Panc1 (cell line): Measurements from ENCODE around the gene LYPLA2. TPM values are rescaled to one million over a fixed set of nuclear protein-coding genes. Genes with fewer than 3 reads are reported as not detected.

Experiments
- ATAC-seq: fragments of 200-7000 bp; cut with Tn5 transposase; 2 replicates; pipeline ENCODE4 v1.9.1; 2020; ENCODE audit warnings: mild to moderate bottlenecking, moderate library complexity
- BruUV-seq: library from RNA; stranded (reverse); fragments of 400-500 nt; replicated peaks from 2 replicates; lab custom pipeline; 2021; lab: Mats Ljungman, UMichigan
- CTCF ChIA-PET: fragments of 300-600 bp; sonication (Branson Sonifier 250); formaldehyde crosslinking; loops from one replicate; lab custom pipeline; 2022; ENCODE audit warnings: antibody characterized with exemption; lab: Charles Lee
- POLR2A ChIA-PET: fragments of 300-600 bp; sonication (Branson Sonifier 250); formaldehyde crosslinking; loops from one replicate; lab custom pipeline; 2022; ENCODE audit warnings: antibody characterized with exemption; lab: Charles Lee
- DNase-seq: peaks from one replicate; pipeline ENCODE4 v3.0.0-alpha.2; 2010; ENCODE audit warnings: low read depth, low spot score
- H3K27ac ChIP-seq: 2 replicates; pipeline ENCODE4 v1.5.1; 2011; ENCODE audit warnings: mild to moderate bottlenecking, low read length, inconsistent platforms
- H3K27me3 ChIP-seq: fragments of 200-500 bp; sonication (Bioruptor generic); 2 replicates; pipeline ENCODE4 v1.6.0; 2014; ENCODE audit warnings: low read length, inconsistent platforms; ENCODE audit not compliant: control insufficient read depth, insufficient read depth
- H3K36me3 ChIP-seq: fragments of 200-500 bp; sonication (Bioruptor generic); 2 replicates; pipeline ENCODE4 v1.5.1; 2014; ENCODE audit warnings: inconsistent platforms, mild to moderate bottlenecking, low read length, moderate library complexity; ENCODE audit not compliant: control insufficient read depth, insufficient read depth
- H3K4me1 ChIP-seq: 2 replicates; pipeline ENCODE4 v1.5.1; 2011; ENCODE audit warnings: inconsistent platforms, mild to moderate bottlenecking, low read length, moderate library complexity; ENCODE audit not compliant: control insufficient read depth, insufficient read depth
- H3K4me3 ChIP-seq, 2 experiments: 2 replicates each; pipeline ENCODE4 v1.5.1; 2011 to 2012; ENCODE audit warnings: low read depth in 2 of 2, low read length in 2 of 2, mild to moderate bottlenecking in 2 of 2, inconsistent platforms in 1 of 2, moderate library complexity in 1 of 2
- H3K9me3 ChIP-seq: fragments of 200-500 bp; sonication (Bioruptor generic); 2 replicates; pipeline ENCODE4 v1.5.1; 2014; ENCODE audit warnings: low read depth, mild to moderate bottlenecking, inconsistent platforms, low read length, moderate library complexity; ENCODE audit not compliant: control insufficient read depth, insufficient read depth
- POLR2AphosphoS5 ChIP-seq: IDR thresholded peaks from 2 replicates; pipeline ENCODE4 v1.6.1; 2012; ENCODE audit warnings: mild to moderate bottlenecking, low read depth, low read length, moderate library complexity
- SIN3A ChIP-seq: IDR thresholded peaks from 2 replicates; pipeline ENCODE4 v1.6.1; 2012; ENCODE audit warnings: low read depth, mild to moderate bottlenecking, low read length, moderate library complexity, borderline replicate concordance; ENCODE audit not compliant: insufficient read depth
- TCF7L2 ChIP-seq: IDR thresholded peaks from 2 replicates; pipeline ENCODE4 v1.6.1; 2011; ENCODE audit warnings: mild to moderate bottlenecking, low read depth, low read length, inconsistent platforms
- in situ Hi-C: cut with HindIII; loops from 2 replicates; pipeline ENCODE4 v1.10.0; 2016; ENCODE audit warnings: low sequenced_read_pairs, low pct_unique_long_range_greater_than_20kb
- intact Hi-C: fragments of 100-400 bp; cut with micrococcal nuclease; formaldehyde crosslinking; loops from one replicate; pipeline ENCODE4 v1.10.0; 2022; ENCODE audit not compliant: unreplicated experiment
- total RNA-seq: library from RNA; stranded (reverse); gene quantifications from one replicate; pipeline ENCODE4 v1.2.1, GENCODE V29; 2021; ENCODE audit not compliant: unreplicated experiment
- TF ChIP-seq, protein P1 (sequence below): fragments of 450-650 bp; IDR thresholded peaks from 2 replicates; pipeline ENCODE4 v1.5.1; 2017; ENCODE audit warnings: mild to moderate bottlenecking
- TF ChIP-seq, protein P2 (sequence below), 2 experiments: IDR thresholded peaks; 2 replicates each; pipeline ENCODE4 v1.6.1; 2011 to 2012; ENCODE audit warnings: low read depth in 2 of 2, control low read depth in 1 of 2, low read length in 1 of 2, mild to moderate bottlenecking in 1 of 2, moderate library complexity in 1 of 2; ENCODE audit not compliant: insufficient read depth in 1 of 2

LYPLA2 gene
- total RNA-seq, 1 experiment from 2014 or later = 82.9 TPM

DNA sequence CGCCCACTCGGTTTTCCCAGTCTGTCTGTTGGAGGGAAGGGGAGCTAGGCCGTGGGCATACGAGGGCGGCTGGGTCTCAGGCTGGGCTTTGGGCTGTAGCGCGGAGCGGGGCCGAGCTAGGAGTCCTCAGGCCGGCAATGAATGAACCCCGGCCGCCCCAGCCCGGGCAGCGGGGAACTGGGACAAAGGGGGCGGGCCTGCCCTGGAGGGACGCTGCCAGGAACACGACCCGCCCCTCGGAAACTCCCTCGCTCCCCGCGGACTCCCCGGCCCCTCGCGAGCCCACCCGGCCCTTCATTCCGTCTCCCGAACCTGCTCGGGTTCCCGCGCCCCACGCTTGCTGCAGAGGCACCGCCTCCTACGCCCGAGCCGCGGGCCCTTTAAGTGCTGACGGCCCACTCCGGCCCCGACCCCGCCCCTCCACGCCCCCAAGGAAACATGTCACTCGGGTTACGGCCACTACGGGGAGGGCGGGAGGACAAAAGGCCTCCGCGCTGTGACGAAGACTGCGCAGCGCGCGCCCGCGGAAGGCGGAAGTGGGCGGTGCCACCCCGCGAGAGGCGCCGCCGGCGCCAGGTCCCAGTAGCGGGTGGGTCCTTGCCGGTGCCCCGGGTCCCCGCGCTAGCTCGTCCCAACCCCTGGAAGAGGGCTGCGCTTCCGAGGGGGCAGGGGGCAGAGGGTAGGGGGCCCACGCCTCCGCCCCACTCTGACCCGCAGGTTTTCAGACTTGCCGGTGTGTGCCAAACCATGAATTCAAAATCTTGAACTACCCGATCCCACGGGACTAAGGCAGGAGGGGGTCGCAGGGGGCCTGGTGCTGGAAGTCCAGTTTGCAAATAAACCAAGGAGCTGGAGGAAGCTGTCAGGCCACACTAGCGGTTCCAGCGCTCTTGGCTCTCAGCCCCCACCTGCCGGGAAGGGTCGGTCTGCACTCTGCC, 9.7 kb downstream of the LYPLA2 start, which contains the start of gene GALE:
GALE (minus strand) TSS at position 355 of the 938 bp plus-strand sequence. CDS start 1,747 bp downstream, outside the sequence.
- POLR2A ChIA-PET = interaction anchor here (0.7 to 1.0 kb wide), 2 partner anchors 9 to 491 kb away, joined by 4 to 8 read pairs; no protein-coding TSS in a partner anchor
- ATAC-seq (peak; percentile 78), DNase-seq (peak; percentile 71)
- intact Hi-C loops (no loop called here), in situ Hi-C loops (no loop called here)
- Histone ChIP-seq H3K36me3 (peaks cover 8% of the 10 kb centered on the region; the same call in 1 of the 2 replicates), H3K27me3 (no peaks in the 10 kb centered on the region), H3K9me3 (no peaks in the 10 kb centered on the region), H3K4me3 (peak within 1 kb of the TSS; percentile 86 to 89), H3K27ac (peak within 1 kb of the TSS; percentile 94), H3K4me1 (peaks cover 31% of the 10 kb centered on the region)
- CTCF ChIA-PET = interaction anchor here (0.6 kb wide), 1 partner anchor 10 kb away, joined by 4 read pairs; no protein-coding TSS in a partner anchor
- peak; percentile 87; the same call in 1 of the 2 replicates for TF ChIP-seq POLR2AphosphoS5
- TF ChIP-seq, protein P1, sequence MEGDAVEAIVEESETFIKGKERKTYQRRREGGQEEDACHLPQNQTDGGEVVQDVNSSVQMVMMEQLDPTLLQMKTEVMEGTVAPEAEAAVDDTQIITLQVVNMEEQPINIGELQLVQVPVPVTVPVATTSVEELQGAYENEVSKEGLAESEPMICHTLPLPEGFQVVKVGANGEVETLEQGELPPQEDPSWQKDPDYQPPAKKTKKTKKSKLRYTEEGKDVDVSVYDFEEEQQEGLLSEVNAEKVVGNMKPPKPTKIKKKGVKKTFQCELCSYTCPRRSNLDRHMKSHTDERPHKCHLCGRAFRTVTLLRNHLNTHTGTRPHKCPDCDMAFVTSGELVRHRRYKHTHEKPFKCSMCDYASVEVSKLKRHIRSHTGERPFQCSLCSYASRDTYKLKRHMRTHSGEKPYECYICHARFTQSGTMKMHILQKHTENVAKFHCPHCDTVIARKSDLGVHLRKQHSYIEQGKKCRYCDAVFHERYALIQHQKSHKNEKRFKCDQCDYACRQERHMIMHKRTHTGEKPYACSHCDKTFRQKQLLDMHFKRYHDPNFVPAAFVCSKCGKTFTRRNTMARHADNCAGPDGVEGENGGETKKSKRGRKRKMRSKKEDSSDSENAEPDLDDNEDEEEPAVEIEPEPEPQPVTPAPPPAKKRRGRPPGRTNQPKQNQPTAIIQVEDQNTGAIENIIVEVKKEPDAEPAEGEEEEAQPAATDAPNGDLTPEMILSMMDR = no peak
- peak; percentile 97; the same call in 1 of the 2 replicates for TF ChIP-seq SIN3A
- TF ChIP-seq, protein P2, sequence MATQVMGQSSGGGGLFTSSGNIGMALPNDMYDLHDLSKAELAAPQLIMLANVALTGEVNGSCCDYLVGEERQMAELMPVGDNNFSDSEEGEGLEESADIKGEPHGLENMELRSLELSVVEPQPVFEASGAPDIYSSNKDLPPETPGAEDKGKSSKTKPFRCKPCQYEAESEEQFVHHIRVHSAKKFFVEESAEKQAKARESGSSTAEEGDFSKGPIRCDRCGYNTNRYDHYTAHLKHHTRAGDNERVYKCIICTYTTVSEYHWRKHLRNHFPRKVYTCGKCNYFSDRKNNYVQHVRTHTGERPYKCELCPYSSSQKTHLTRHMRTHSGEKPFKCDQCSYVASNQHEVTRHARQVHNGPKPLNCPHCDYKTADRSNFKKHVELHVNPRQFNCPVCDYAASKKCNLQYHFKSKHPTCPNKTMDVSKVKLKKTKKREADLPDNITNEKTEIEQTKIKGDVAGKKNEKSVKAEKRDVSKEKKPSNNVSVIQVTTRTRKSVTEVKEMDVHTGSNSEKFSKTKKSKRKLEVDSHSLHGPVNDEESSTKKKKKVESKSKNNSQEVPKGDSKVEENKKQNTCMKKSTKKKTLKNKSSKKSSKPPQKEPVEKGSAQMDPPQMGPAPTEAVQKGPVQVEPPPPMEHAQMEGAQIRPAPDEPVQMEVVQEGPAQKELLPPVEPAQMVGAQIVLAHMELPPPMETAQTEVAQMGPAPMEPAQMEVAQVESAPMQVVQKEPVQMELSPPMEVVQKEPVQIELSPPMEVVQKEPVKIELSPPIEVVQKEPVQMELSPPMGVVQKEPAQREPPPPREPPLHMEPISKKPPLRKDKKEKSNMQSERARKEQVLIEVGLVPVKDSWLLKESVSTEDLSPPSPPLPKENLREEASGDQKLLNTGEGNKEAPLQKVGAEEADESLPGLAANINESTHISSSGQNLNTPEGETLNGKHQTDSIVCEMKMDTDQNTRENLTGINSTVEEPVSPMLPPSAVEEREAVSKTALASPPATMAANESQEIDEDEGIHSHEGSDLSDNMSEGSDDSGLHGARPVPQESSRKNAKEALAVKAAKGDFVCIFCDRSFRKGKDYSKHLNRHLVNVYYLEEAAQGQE (IDR thresholded peaks at IDR 0.05; ENCODE audit: insufficient read depth in 1 of 2, low read depth in 2 of 2, low read length in 1 of 2) = no peak
- peak; percentile 51; the same call in 1 of the 2 replicates for TF ChIP-seq TCF7L2
- no TSS peak for BruUV-seq

DNA sequence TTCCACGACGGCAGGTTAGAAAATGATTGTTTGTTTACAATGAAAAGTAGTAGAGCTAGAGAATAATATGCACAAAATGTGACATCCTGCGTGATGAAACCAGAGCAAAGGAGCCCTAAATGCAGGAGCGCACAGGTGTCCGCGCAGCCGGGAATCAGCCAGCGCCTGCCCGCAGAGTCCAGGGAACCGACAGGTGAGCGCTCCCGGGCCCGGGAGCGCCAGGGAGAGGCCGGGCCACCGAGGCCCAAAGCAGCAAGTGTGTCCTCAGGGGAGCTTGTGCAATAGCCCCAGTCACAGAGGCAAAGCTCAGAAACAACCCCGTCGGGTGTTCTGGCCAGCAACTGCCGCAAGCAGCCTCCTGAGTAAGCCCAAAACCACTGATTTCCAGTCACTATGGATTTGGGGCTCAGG, 10.4 kb downstream of the LYPLA2 start:
- peaks cover 8% of the 10 kb centered on the region; the same call in 1 of the 2 replicates for H3K36me3 ChIP-seq
- H3K27ac ChIP-seq = peak overlapping the region; percentile 93
- POLR2A ChIA-PET = interaction anchor here (0.6 to 0.7 kb wide), 2 partner anchors 54 to 67 kb away, joined by 3 read pairs; no protein-coding TSS in a partner anchor
- DNase-seq (no peak), ATAC-seq (no peak)
- intact Hi-C loops = no loop called here
- TF ChIP-seq, protein P1 = no peak
- TF ChIP-seq, protein P2 (IDR thresholded peaks at IDR 0.05; ENCODE audit: insufficient read depth in 1 of 2, low read depth in 2 of 2, low read length in 1 of 2) = no peak
- TF ChIP-seq TCF7L2 (no peak), SIN3A (no peak), POLR2AphosphoS5 (no peak)
- H3K4me3 ChIP-seq = peak overlapping the region; percentile 86 to 89
- H3K9me3 ChIP-seq = no peaks in the 10 kb centered on the region
- in situ Hi-C loops = no loop called here
- H3K27me3 ChIP-seq = no peaks in the 10 kb centered on the region
- BruUV-seq = no TSS peak
- CTCF ChIA-PET = interaction anchor here (0.6 to 1.2 kb wide), 3 partner anchors 10 to 115 kb away, joined by 4 read pairs; partner anchors contain the start of gene PITHD1
- H3K4me1 ChIP-seq = peaks cover 27% of the 10 kb centered on the region
